HEK293 (cell line): ENCODE results near the gene KCNC1.

ENCODE experiments used
- CTCF ChIA-PET: fragments of 350-600 bp; formaldehyde crosslinking; extraction: SDS; loops from one replicate; lab custom pipeline; 2021; ENCODE audit warnings: antibody characterized with exemption; lab: Yijun Ruan, JAX
- POLR2A ChIA-PET: fragments of 300-600 bp; formaldehyde crosslinking; extraction: SDS; loops from one replicate; lab custom pipeline; 2020; ENCODE audit warnings: antibody characterized with exemption, inconsistent platforms; lab: Yijun Ruan, JAX
- H3K27ac ChIP-seq: fragments of 200-500 bp; sonication (Bioruptor generic); 2 replicates; pipeline ENCODE4 v1.5.1; 2014; ENCODE audit warnings: low read depth, low read length, control low read depth, inconsistent platforms; ENCODE audit errors: extremely low read depth
- H3K36me3 ChIP-seq, 2 experiments: fragments of 200-500 bp in 1 of 2; sonication (Bioruptor generic) in 1 of 2; 1 replicate in 1 of 2; 2 replicates in 1 of 2; pipeline ENCODE4 v1.5.1; 2014 to 2017; ENCODE audit warnings: inconsistent platforms in 2 of 2, low read length in 2 of 2; ENCODE audit not compliant: control insufficient read depth in 2 of 2, insufficient read depth in 1 of 2
- H3K4me1 ChIP-seq: fragments of 200-500 bp; sonication (Bioruptor generic); 2 replicates; pipeline ENCODE4 v1.5.1; 2014; ENCODE audit warnings: mild to moderate bottlenecking, low read length, inconsistent platforms; ENCODE audit not compliant: control insufficient read depth, insufficient read depth
- H3K4me3 ChIP-seq: 2 replicates; pipeline ENCODE4 v1.5.1; 2011; ENCODE audit warnings: low read depth, mild to moderate bottlenecking, control low read depth, low read length, moderate library complexity
- H3K9me3 ChIP-seq: fragments of 200-500 bp; sonication (Bioruptor generic); 2 replicates; pipeline ENCODE4 v1.5.1; 2014; ENCODE audit warnings: low read depth, low read length, inconsistent platforms; ENCODE audit not compliant: control insufficient read depth, insufficient read depth
- AEBP2 ChIP-seq: fragments of 450-650 bp; formaldehyde crosslinking; IDR thresholded peaks from 2 replicates; pipeline ENCODE4 v1.5.1; 2016; ENCODE audit warnings: missing biosample characterization, missing genetic modification characterization, borderline replicate concordance
- GLIS1 ChIP-seq: fragments of 450-650 bp; formaldehyde crosslinking; IDR thresholded peaks from 2 replicates; pipeline ENCODE4 v1.5.1; 2016; ENCODE audit warnings: missing biosample characterization, missing genetic modification characterization
- KLF10 ChIP-seq: fragments of 450-650 bp; IDR thresholded peaks from 2 replicates; pipeline ENCODE4 v1.5.1; 2018; ENCODE audit warnings: missing biosample characterization, mild to moderate bottlenecking, missing genetic modification characterization
- KLF16 ChIP-seq: fragments of 450-650 bp; formaldehyde crosslinking; IDR thresholded peaks from 2 replicates; pipeline ENCODE4 v1.5.1; 2017; ENCODE audit warnings: missing biosample characterization, missing genetic modification characterization
- ZBTB11 ChIP-seq: fragments of 450-650 bp; formaldehyde crosslinking; conservative IDR thresholded peaks from 2 replicates; pipeline ENCODE4 v1.5.1; 2016; ENCODE audit warnings: low read depth, missing biosample characterization, missing genetic modification characterization
- ZBTB44 ChIP-seq: fragments of 450-650 bp; IDR thresholded peaks from 2 replicates; pipeline ENCODE4 v1.5.1; 2018; ENCODE audit warnings: missing biosample characterization, mild to moderate bottlenecking, missing genetic modification characterization
- ZBTB7A ChIP-seq: fragments of 450-650 bp; formaldehyde crosslinking; IDR thresholded peaks from 2 replicates; pipeline ENCODE4 v1.5.1; 2016; ENCODE audit warnings: low read depth, missing biosample characterization, missing genetic modification characterization
- ZNF112 ChIP-seq: fragments of 450-650 bp; formaldehyde crosslinking; IDR thresholded peaks from 2 replicates; pipeline ENCODE4 v1.5.0; 2017; ENCODE audit warnings: missing biosample characterization, missing genetic modification characterization
- ZNF133 ChIP-seq: fragments of 450-650 bp; formaldehyde crosslinking; IDR thresholded peaks from 2 replicates; pipeline ENCODE4 v1.5.1; 2016; ENCODE audit warnings: missing biosample characterization, missing genetic modification characterization
- ZNF155 ChIP-seq: fragments of 450-650 bp; formaldehyde crosslinking; IDR thresholded peaks from 2 replicates; pipeline ENCODE4 v1.5.1; 2016; ENCODE audit warnings: missing biosample characterization, missing genetic modification characterization
- ZNF184 ChIP-seq: fragments of 450-650 bp; IDR thresholded peaks from 2 replicates; pipeline ENCODE4 v1.5.1; 2018; ENCODE audit warnings: missing biosample characterization, mild to moderate bottlenecking, missing genetic modification characterization
- ZNF23 ChIP-seq: fragments of 450-650 bp; formaldehyde crosslinking; IDR thresholded peaks from 2 replicates; pipeline ENCODE4 v1.5.1; 2016; ENCODE audit warnings: missing biosample characterization, missing genetic modification characterization, borderline replicate concordance
- ZNF248 ChIP-seq: fragments of 450-650 bp; formaldehyde crosslinking; IDR thresholded peaks from 2 replicates; pipeline ENCODE4 v1.5.1; 2017; ENCODE audit warnings: missing biosample characterization, missing genetic modification characterization
- ZNF292 ChIP-seq: fragments of 450-650 bp; formaldehyde crosslinking; IDR thresholded peaks from 2 replicates; pipeline ENCODE4 v1.5.1; 2016; ENCODE audit warnings: low read depth, missing biosample characterization, missing genetic modification characterization, borderline replicate concordance
- ZNF426 ChIP-seq: fragments of 450-650 bp; formaldehyde crosslinking; IDR thresholded peaks from 2 replicates; pipeline ENCODE4 v1.5.1; 2017; ENCODE audit warnings: missing biosample characterization, missing genetic modification characterization, mild to moderate bottlenecking, inconsistent platforms, moderate library complexity
- ZNF555 ChIP-seq: fragments of 450-650 bp; formaldehyde crosslinking; conservative IDR thresholded peaks from 2 replicates; pipeline ENCODE4 v1.5.1; 2017; ENCODE audit warnings: missing biosample characterization, mild to moderate bottlenecking, missing genetic modification characterization, inconsistent platforms
- ZNF600 ChIP-seq: fragments of 450-650 bp; formaldehyde crosslinking; IDR thresholded peaks from 2 replicates; pipeline ENCODE4 v1.5.1; 2016; ENCODE audit warnings: missing biosample characterization, missing genetic modification characterization
- ZNF610 ChIP-seq: fragments of 450-650 bp; formaldehyde crosslinking; IDR thresholded peaks from 2 replicates; pipeline ENCODE4 v1.5.1; 2016; ENCODE audit warnings: missing biosample characterization, missing genetic modification characterization, borderline replicate concordance
- ZNF654 ChIP-seq: fragments of 450-650 bp; formaldehyde crosslinking; IDR thresholded peaks from 2 replicates; pipeline ENCODE4 v1.5.1; 2016; ENCODE audit warnings: low read depth, missing biosample characterization, missing genetic modification characterization
- ZNF701 ChIP-seq: fragments of 450-650 bp; formaldehyde crosslinking; IDR thresholded peaks from 2 replicates; pipeline ENCODE4 v1.5.1; 2016; ENCODE audit warnings: missing biosample characterization, missing genetic modification characterization
- ZXDB ChIP-seq: fragments of 450-650 bp; formaldehyde crosslinking; IDR thresholded peaks from 2 replicates; pipeline ENCODE4 v1.5.1; 2016; ENCODE audit warnings: missing biosample characterization, missing genetic modification characterization
- TF ChIP-seq, protein P1 (sequence below): fragments of 450-650 bp; formaldehyde crosslinking; IDR thresholded peaks from 2 replicates; pipeline ENCODE4 v1.5.1; 2016; ENCODE audit warnings: missing biosample characterization, missing genetic modification characterization
- TF ChIP-seq, protein P2 (sequence below): fragments of 450-650 bp; formaldehyde crosslinking; IDR thresholded peaks from 2 replicates; pipeline ENCODE4 v1.5.1; 2016; ENCODE audit warnings: missing biosample characterization, missing genetic modification characterization

Gene KCNC1

DNA sequence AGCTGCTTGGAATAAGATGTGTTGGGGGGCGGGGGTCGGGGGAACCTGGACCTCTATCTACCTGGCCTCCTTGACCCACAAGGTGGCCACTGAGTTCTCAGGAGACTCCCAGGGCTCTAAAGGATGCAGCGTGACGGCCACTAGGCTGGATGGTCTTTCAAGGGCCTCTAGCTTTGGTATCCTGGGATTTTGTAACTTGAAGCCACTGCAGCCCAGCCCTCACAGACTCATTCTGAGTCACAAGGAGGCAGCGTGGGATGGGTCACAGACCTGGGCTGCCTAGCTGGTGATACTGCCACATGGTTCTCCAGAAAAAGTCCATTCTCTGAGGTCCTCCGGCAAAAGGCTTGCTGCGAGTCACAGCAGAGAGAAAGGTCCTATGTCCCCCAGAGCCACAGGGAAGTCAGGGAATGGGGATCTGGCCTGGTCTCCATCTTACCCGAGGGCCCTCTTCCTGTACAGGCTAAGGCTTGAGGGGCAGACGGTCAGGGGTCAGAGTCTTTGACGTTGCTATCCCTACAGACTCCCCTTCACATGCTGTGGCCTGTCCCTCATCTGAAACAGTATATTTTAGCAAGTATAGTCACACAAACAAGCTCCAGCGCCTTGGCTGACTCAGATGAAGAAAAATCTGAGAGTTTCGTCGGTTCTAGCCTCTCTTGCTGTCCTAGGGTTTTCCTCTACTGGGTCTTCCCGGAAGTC is 52.4 kb downstream of the KCNC1 start (continued):
- TF ChIP-seq ZBTB11 (tag by site-specific recombination) (no peak), KLF16 (tag by site-specific recombination) (no peak), ZNF600 (tag by site-specific recombination) (no peak), ZNF23 (no peak)

- ChIA-PET CTCF (interaction anchor here (1.6 kb wide), 1 partner anchor 57 kb away, joined by 6 read pairs; no protein-coding TSS in a partner anchor), POLR2A (no interaction called here)
- Histone ChIP-seq H3K27ac (no peak overlapping the region), H3K4me3 (no peak overlapping the region), H3K36me3 (no peaks in the 10 kb centered on the region), H3K9me3 (no peaks in the 10 kb centered on the region), H3K4me1 (no peaks in the 10 kb centered on the region)
- TF ChIP-seq ZNF112 = no peak
- TF ChIP-seq ZNF701 (tag by site-specific recombination) = no peak
- TF ChIP-seq GLIS1 = no peak
- no peak for TF ChIP-seq ZNF426
- no peak for TF ChIP-seq ZBTB7A
- no peak for TF ChIP-seq KLF10 (tag by site-specific recombination)
Observed at GRCh38 chr11:17788084-17788483, 53.5 kb downstream of the KCNC1 start.

DNA sequence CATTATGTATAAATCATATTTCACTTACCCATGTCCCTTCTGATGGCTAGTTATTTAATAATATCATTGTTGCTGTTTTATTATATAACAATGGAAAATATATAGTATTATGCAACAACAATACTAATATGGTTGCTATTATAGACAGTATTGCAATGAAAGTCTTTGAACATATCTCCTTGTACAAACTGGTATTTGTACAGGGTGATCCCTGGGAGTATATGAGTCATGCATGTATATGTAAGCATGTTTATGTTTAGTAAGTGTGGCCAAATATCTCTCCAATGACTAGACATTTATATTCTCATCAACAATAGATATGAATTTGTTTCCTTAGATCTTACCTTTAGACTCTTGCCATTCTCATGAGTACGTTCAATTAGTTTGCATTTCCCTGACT is 55.9 kb downstream of the KCNC1 start:
- POLR2A ChIA-PET = no interaction called here
- Histone ChIP-seq H3K4me1 (no peaks in the 10 kb centered on the region), H3K4me3 (no peak overlapping the region), H3K36me3 (no peaks in the 10 kb centered on the region), H3K9me3 (no peaks in the 10 kb centered on the region), H3K27ac (no peak overlapping the region)
- CTCF ChIA-PET = interaction anchor here (0.7 kb wide), 1 partner anchor 192 kb away, joined by 3 read pairs; no protein-coding TSS in a partner anchor
- TF ChIP-seq ZNF292 (no peak), ZNF184 (tag by site-specific recombination) (no peak), ZNF555 (tag by site-specific recombination) (no peak), ZNF155 (tag by site-specific recombination) (no peak), ZNF248 (tag by site-specific recombination) (no peak), ZBTB44 (tag by site-specific recombination) (no peak), AEBP2 (tag by site-specific recombination) (no peak), ZXDB (no peak), ZNF610 (tag by site-specific recombination) (no peak), ZNF600 (tag by site-specific recombination) (no peak), ZNF133 (tag by site-specific recombination) (no peak), ZNF654 (tag by site-specific recombination) (no peak)
- TF ChIP-seq, protein P1, sequence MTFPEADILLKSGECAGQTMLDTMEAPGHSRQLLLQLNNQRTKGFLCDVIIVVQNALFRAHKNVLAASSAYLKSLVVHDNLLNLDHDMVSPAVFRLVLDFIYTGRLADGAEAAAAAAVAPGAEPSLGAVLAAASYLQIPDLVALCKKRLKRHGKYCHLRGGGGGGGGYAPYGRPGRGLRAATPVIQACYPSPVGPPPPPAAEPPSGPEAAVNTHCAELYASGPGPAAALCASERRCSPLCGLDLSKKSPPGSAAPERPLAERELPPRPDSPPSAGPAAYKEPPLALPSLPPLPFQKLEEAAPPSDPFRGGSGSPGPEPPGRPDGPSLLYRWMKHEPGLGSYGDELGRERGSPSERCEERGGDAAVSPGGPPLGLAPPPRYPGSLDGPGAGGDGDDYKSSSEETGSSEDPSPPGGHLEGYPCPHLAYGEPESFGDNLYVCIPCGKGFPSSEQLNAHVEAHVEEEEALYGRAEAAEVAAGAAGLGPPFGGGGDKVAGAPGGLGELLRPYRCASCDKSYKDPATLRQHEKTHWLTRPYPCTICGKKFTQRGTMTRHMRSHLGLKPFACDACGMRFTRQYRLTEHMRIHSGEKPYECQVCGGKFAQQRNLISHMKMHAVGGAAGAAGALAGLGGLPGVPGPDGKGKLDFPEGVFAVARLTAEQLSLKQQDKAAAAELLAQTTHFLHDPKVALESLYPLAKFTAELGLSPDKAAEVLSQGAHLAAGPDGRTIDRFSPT = no peak
- TF ChIP-seq, protein P2, sequence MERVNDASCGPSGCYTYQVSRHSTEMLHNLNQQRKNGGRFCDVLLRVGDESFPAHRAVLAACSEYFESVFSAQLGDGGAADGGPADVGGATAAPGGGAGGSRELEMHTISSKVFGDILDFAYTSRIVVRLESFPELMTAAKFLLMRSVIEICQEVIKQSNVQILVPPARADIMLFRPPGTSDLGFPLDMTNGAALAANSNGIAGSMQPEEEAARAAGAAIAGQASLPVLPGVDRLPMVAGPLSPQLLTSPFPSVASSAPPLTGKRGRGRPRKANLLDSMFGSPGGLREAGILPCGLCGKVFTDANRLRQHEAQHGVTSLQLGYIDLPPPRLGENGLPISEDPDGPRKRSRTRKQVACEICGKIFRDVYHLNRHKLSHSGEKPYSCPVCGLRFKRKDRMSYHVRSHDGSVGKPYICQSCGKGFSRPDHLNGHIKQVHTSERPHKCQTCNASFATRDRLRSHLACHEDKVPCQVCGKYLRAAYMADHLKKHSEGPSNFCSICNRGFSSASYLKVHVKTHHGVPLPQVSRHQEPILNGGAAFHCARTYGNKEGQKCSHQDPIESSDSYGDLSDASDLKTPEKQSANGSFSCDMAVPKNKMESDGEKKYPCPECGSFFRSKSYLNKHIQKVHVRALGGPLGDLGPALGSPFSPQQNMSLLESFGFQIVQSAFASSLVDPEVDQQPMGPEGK = no peak
